A549 (cell line): ENCODE data around the gene POMT2. TPM values are rescaled to one million over a fixed set of nuclear protein-coding genes. Genes with fewer than 3 reads are reported as not detected.

Experiments used
- ATAC-seq, 2 experiments: fragments of 200-7000 bp in 1 of 2; fragments of >200 bp in 1 of 2; cut with Nextera tagmentation in 1 of 2; cut with Tn5 transposase in 1 of 2; 3 replicates each; pipeline versions ENCODE4 v1.8.0 to v1.9.1; 2018 to 2020; ENCODE audit warnings: mild to moderate bottlenecking in 1 of 2, moderate library complexity in 1 of 2
- CTCF ChIA-PET: fragments of 300-600 bp; sonication (Branson Sonifier 250); formaldehyde crosslinking; extraction: SDS; loops from one replicate; lab custom pipeline; 2021; ENCODE audit warnings: antibody characterized with exemption, inconsistent platforms; lab: Yijun Ruan, JAX
- POLR2A ChIA-PET: fragments of 350-600 bp; formaldehyde crosslinking; extraction: SDS; loops from one replicate; lab custom pipeline; 2021; ENCODE audit warnings: antibody characterized with exemption, inconsistent platforms; lab: Yijun Ruan, JAX
- DNase-seq, 2 experiments: peaks; one replicate each; pipeline versions ENCODE4 v3.0.0 to v3.0.0-alpha.2; 2011 to 2016; ENCODE audit warnings: low read depth in 1 of 2, low spot score in 1 of 2
- FAIRE-seq: peaks from 2 replicates; lab custom pipeline; 2011; peaks lifted over from hg19 to GRCh38; lab: Jason Lieb, UNC
- H3K27ac ChIP-seq, 2 experiments: fragments of >200 bp; sonication (Bioruptor Twin); formaldehyde crosslinking; 3 replicates each; pipeline ENCODE4 v1.5.1; 2016 to 2017
- H3K4me1 ChIP-seq: fragments of >200 bp; sonication (Bioruptor Twin); formaldehyde crosslinking; 3 replicates; pipeline ENCODE4 v1.6.1; 2016
- H3K4me2 ChIP-seq: fragments of >200 bp; sonication (Bioruptor Twin); formaldehyde crosslinking; 3 replicates; pipeline ENCODE4 v1.6.1; 2016
- H3K4me3 ChIP-seq: fragments of >200 bp; sonication (Bioruptor Twin); formaldehyde crosslinking; 3 replicates; pipeline ENCODE4 v1.5.1; 2016
- H3K9me3 ChIP-seq: fragments of >200 bp; sonication (Bioruptor Twin); formaldehyde crosslinking; 3 replicates; pipeline ENCODE4 v1.6.1; 2016
- CBX2 ChIP-seq: fragments of 200-600 bp; sonication (generic); IDR thresholded peaks from 2 replicates; pipeline ENCODE4 v1.6.1; 2016; ENCODE audit warnings: low read depth, mild to moderate bottlenecking, borderline replicate concordance
- CHD4 ChIP-seq: fragments of 200-600 bp; sonication (generic); IDR thresholded peaks from 2 replicates; pipeline ENCODE4 v1.6.1; 2016; ENCODE audit warnings: antibody characterized with exemption, mild to moderate bottlenecking, borderline replicate concordance
- EP300 ChIP-seq, 2 experiments: fragments of >200 bp; sonication (Bioruptor Twin); formaldehyde crosslinking; IDR thresholded peaks; 2 replicates in 1 of 2; 3 replicates in 1 of 2; pipeline ENCODE4 v1.6.1; 2016 to 2017
- FOSB ChIP-seq: fragments of 250-450 bp; sonication (Bioruptor Pico); IDR thresholded peaks from 2 replicates; pipeline ENCODE4 v1.5.0; 2020; ENCODE audit warnings: mild to moderate bottlenecking, moderate library complexity
- GATA3 ChIP-seq: IDR thresholded peaks from 2 replicates; pipeline ENCODE4 v1.6.1; 2012; ENCODE audit warnings: borderline replicate concordance
- HOXB13 ChIP-seq: fragments of 250-450 bp; sonication (Bioruptor Pico); IDR thresholded peaks from 2 replicates; pipeline ENCODE4 v1.5.0; 2020; ENCODE audit warnings: low read depth, mild to moderate bottlenecking, moderate library complexity
- HOXB5 ChIP-seq: fragments of 250-450 bp; sonication (Bioruptor Pico); IDR thresholded peaks from 2 replicates; pipeline ENCODE4 v1.5.0; 2020; ENCODE audit warnings: mild to moderate bottlenecking, moderate library complexity
- JUNB ChIP-seq: fragments of >200 bp; sonication (Bioruptor Twin); formaldehyde crosslinking; IDR thresholded peaks from 2 replicates; pipeline ENCODE4 v1.6.1; 2016
- KDM1A ChIP-seq: fragments of 200-600 bp; sonication (generic); IDR thresholded peaks from 2 replicates; pipeline ENCODE4 v1.6.1; 2016; ENCODE audit warnings: low read depth, mild to moderate bottlenecking
- MYC ChIP-seq: IDR thresholded peaks from 2 replicates; pipeline ENCODE4 v1.6.1; 2012; ENCODE audit warnings: mild to moderate bottlenecking, inconsistent platforms, low read length, improper control_type of control experiment, borderline replicate concordance
- NR3C1 ChIP-seq: fragments of >200 bp; sonication (Bioruptor Twin); formaldehyde crosslinking; IDR thresholded peaks from 3 replicates; pipeline ENCODE4 v1.6.1; 2017
- PHF8 ChIP-seq: fragments of 200-600 bp; sonication (generic); IDR thresholded peaks from 2 replicates; pipeline ENCODE4 v1.6.1; 2016; ENCODE audit warnings: low read depth, mild to moderate bottlenecking, antibody characterized with exemption, moderate library complexity, borderline replicate concordance
- RCOR1 ChIP-seq: fragments of 150-350 bp; IDR thresholded peaks from 2 replicates; pipeline ENCODE4 v1.6.1; 2014; ENCODE audit warnings: antibody characterized with exemption, low read length, low read depth
- RFX5 ChIP-seq: fragments of 450-650 bp; IDR thresholded peaks from 2 replicates; pipeline ENCODE4 v1.7.1; 2014; ENCODE audit warnings: antibody characterized with exemption, mild to moderate bottlenecking, moderate library complexity
- RNF2 ChIP-seq: fragments of 200-600 bp; sonication (generic); IDR thresholded peaks from 2 replicates; pipeline ENCODE4 v1.6.1; 2016; ENCODE audit warnings: low read depth, mild to moderate bottlenecking, antibody characterized with exemption, moderate library complexity, borderline replicate concordance
- TFCP2L1 ChIP-seq: fragments of 250-450 bp; sonication (Bioruptor Pico); IDR thresholded peaks from 2 replicates; pipeline ENCODE4 v1.5.0; 2021; ENCODE audit warnings: mild to moderate bottlenecking
- ZNF302 ChIP-seq: fragments of 250-450 bp; sonication (Bioruptor Pico); IDR thresholded peaks from 2 replicates; pipeline ENCODE4 v1.9.0; 2021; ENCODE audit warnings: inconsistent platforms, mild to moderate bottlenecking, moderate library complexity
- WGBS: methylation state at CpG from one replicate; pipeline ENCODE4 v1.1.6; 2017; ENCODE audit errors: missing lambda C conversion rate; 5-methylcytosine and 5-hydroxymethylcytosine counted together
- polyA plus RNA-seq, 4 experiments: library from polyadenylated mRNA; depleted of rRNA in 3 of 4; stranded (reverse); fragments of >200 nt; fragmentation: RNase III in 1 of 4; extraction: RNeasy Plus Mini Kit Qiagen cat#74134 plus additional on column Dnase treatment in 1 of 4; gene quantifications; 2 replicates in 3 of 4; 3 replicates in 1 of 4; pipeline ENCODE4 v1.2.3, GENCODE V29; 2011 to 2017
- TF ChIP-seq, protein P1 (sequence below): fragments of 200-600 bp; sonication (generic); IDR thresholded peaks from 2 replicates; pipeline ENCODE4 v1.6.1; 2016; ENCODE audit warnings: antibody characterized with exemption, mild to moderate bottlenecking, moderate library complexity
- TF ChIP-seq, protein P2 (sequence below): IDR thresholded peaks from 2 replicates; pipeline ENCODE4 v1.6.1; 2012
- TF ChIP-seq, protein P3 (sequence below): fragments of 150-350 bp; IDR thresholded peaks from 2 replicates; pipeline ENCODE4 v1.6.1; 2014; ENCODE audit warnings: low read depth, mild to moderate bottlenecking, low read length

POMT2 gene
- polyA plus RNA-seq, 2 of the 4 experiments (the other 2 are of a cell fraction): 27.1 to 38.7 TPM

DNA sequence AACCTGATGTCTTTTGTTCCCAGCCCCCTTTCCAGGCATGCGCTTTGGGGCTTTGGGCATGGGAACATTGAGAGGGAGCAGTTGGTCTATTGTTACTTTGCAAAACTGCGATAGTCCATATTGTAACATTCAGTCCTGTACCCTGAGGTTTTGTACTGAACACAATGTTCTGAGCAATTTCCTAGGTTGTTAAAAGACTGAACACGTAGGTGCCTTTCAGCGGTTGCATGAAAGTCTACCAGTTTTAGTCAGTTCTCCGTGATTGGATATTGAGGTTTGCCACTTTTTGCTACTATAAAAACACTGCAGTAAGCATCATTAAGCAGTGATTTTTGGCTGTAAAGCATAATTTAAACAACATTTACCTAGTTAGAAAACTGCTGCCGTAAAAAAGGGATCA, 69.8 kb downstream of the POMT2 start (continued):
- no peak for TF ChIP-seq CBX2
- no peak for TF ChIP-seq PHF8
- no peak for TF ChIP-seq TFCP2L1 (CRISPR knock-in tag)
- no peak for TF ChIP-seq RNF2
- no peak for TF ChIP-seq NR3C1

DNA sequence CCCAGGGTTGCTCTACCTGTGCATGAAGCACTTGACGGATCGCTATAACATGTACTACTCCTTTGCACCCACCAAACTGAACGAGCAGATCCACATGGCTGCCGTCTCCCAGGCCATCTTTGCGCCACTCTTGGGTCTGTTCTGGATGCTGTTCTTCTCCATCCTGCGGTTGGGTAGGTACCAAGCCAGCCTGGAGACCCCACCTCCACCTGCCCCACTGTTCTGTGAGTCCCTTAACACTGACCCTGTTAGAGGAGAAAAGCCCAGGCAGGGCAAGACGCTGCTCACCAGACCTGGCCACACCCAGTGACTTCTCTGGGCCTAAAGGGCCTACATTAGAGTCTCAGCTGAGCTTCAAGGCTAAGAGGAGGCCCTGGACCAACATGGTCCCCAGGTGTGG, 71.4 kb downstream of the POMT2 start:
- WGBS: 77% methylated on average over 6 of the region's 7 CpGs
- H3K4me2 ChIP-seq: no peak overlapping the region
- H3K4me3 ChIP-seq: no peak overlapping the region
- no peaks in the 10 kb centered on the region for H3K9me3 ChIP-seq
- ChIA-PET POLR2A (no interaction called here), CTCF (no interaction called here)
- DNase-seq: no peak
- no peak for ATAC-seq
- no peak for FAIRE-seq
- no peaks in the 10 kb centered on the region for H3K4me1 ChIP-seq
- no peak for TF ChIP-seq CHD4
- no peak for TF ChIP-seq FOSB (CRISPR knock-in tag)
- TF ChIP-seq, protein P1, sequence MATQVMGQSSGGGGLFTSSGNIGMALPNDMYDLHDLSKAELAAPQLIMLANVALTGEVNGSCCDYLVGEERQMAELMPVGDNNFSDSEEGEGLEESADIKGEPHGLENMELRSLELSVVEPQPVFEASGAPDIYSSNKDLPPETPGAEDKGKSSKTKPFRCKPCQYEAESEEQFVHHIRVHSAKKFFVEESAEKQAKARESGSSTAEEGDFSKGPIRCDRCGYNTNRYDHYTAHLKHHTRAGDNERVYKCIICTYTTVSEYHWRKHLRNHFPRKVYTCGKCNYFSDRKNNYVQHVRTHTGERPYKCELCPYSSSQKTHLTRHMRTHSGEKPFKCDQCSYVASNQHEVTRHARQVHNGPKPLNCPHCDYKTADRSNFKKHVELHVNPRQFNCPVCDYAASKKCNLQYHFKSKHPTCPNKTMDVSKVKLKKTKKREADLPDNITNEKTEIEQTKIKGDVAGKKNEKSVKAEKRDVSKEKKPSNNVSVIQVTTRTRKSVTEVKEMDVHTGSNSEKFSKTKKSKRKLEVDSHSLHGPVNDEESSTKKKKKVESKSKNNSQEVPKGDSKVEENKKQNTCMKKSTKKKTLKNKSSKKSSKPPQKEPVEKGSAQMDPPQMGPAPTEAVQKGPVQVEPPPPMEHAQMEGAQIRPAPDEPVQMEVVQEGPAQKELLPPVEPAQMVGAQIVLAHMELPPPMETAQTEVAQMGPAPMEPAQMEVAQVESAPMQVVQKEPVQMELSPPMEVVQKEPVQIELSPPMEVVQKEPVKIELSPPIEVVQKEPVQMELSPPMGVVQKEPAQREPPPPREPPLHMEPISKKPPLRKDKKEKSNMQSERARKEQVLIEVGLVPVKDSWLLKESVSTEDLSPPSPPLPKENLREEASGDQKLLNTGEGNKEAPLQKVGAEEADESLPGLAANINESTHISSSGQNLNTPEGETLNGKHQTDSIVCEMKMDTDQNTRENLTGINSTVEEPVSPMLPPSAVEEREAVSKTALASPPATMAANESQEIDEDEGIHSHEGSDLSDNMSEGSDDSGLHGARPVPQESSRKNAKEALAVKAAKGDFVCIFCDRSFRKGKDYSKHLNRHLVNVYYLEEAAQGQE: no peak
- TF ChIP-seq, protein P2, sequence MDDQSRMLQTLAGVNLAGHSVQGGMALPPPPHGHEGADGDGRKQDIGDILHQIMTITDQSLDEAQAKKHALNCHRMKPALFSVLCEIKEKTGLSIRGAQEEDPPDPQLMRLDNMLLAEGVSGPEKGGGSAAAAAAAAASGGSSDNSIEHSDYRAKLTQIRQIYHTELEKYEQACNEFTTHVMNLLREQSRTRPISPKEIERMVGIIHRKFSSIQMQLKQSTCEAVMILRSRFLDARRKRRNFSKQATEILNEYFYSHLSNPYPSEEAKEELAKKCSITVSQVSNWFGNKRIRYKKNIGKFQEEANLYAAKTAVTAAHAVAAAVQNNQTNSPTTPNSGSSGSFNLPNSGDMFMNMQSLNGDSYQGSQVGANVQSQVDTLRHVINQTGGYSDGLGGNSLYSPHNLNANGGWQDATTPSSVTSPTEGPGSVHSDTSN: no peak
- no peak for TF ChIP-seq HOXB13
- no peak for TF ChIP-seq KDM1A
- no peak for TF ChIP-seq EP300 (IDR thresholded peaks at IDR 0.05)
- TF ChIP-seq HOXB5 (CRISPR knock-in tag): no peak
- TF ChIP-seq GATA3: no peak
- TF ChIP-seq ZNF302 (CRISPR knock-in tag): no peak
- TF ChIP-seq, protein P3, sequence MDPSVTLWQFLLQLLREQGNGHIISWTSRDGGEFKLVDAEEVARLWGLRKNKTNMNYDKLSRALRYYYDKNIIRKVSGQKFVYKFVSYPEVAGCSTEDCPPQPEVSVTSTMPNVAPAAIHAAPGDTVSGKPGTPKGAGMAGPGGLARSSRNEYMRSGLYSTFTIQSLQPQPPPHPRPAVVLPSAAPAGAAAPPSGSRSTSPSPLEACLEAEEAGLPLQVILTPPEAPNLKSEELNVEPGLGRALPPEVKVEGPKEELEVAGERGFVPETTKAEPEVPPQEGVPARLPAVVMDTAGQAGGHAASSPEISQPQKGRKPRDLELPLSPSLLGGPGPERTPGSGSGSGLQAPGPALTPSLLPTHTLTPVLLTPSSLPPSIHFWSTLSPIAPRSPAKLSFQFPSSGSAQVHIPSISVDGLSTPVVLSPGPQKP: no peak
- no peak for TF ChIP-seq RCOR1
- no peak for TF ChIP-seq RFX5
- TF ChIP-seq, all 56 proteins: peak for 0
- no peak overlapping the region for H3K27ac ChIP-seq

DNA sequence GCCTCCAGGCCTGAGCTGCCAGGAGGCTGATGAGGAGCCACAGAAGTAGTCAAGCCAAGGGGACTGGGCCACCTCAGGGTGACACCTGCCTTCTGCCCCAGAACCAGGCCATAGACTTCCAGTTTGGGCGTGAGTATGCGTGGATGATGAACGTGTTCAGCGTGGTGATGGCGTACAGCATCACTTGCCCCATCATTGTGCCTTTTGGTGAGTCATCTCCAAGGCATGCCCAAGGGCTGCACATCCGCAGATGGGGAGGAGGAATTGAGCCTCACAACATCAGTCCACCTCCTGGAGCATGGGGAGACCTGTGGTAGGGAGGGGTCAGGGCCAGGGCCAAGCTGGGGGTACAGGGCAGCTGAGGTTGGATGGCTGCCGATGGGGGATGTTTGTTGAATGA, 72.0 kb downstream of the POMT2 start:
- H3K27ac ChIP-seq: no peak overlapping the region
- DNase-seq: no peak
- WGBS: 56% methylated on average over 6 of the region's 7 CpGs
- H3K4me2 ChIP-seq: no peak overlapping the region
- no peaks in the 10 kb centered on the region for H3K9me3 ChIP-seq
- TF ChIP-seq MYC: no peak
- no peak for TF ChIP-seq JUNB
- TF ChIP-seq, all 56 proteins: peak for 0
- Histone ChIP-seq H3K4me3 (no peak overlapping the region), H3K4me1 (no peaks in the 10 kb centered on the region)
- no peak for ATAC-seq
- no peak for FAIRE-seq
- CTCF ChIA-PET: no interaction called here
- POLR2A ChIA-PET: no interaction called here
